ENCODE measurements around the gene CLINT1. TPM values are rescaled to one million over a fixed set of nuclear protein-coding genes. Genes with fewer than 3 reads are reported as not detected.

The CLINT1 gene
- total and polyA plus RNA-seq, 2 of the 4 experiments (the other 2 are of a cell fraction) = 144 to 146 TPM

- TF ChIP-seq RCOR1 (IDR thresholded peaks at IDR 0.05; ENCODE audit: insufficient replicate concordance, low read length) = no peak
Observed at GRCh38 chr5:157739388-157740228, 119.3 kb downstream of the CLINT1 start (continued).

- intact Hi-C loops (cut with micrococcal nuclease) = no loop called here
Observed at GRCh38 chr5:157735991-157736390, 123.0 kb downstream of the CLINT1 start.

More at GRCh38 chr5:157735991-157736390, 123.0 kb downstream of the CLINT1 start:
- no peak overlapping the region for H2AFZ ChIP-seq (replicated peaks; ENCODE audit: low read length, poor library complexity)
- H3K27me3 ChIP-seq (ENCODE audit: control insufficient read depth, insufficient read depth, low read length) = no peaks in the 10 kb centered on the region
- H3K4me3 ChIP-seq (ENCODE audit: insufficient read depth, low read depth, low read length) = no peak overlapping the region
- no peak overlapping the region for H3K4ac ChIP-seq (ENCODE audit: low read depth, low read length)
- H3K18ac ChIP-seq (ENCODE audit: low read depth, low read length) = no peak overlapping the region
- no peaks in the 10 kb centered on the region for H3K4me1 ChIP-seq (ENCODE audit: control insufficient read depth, insufficient read depth, low read length)
- H3K9me1 ChIP-seq (ENCODE audit: insufficient read depth, low read length) = no peaks in the 10 kb centered on the region
- H2BK5ac ChIP-seq (ENCODE audit: low read depth, low read length, poor library complexity, severe bottlenecking) = no peak overlapping the region
- H3K9me3 ChIP-seq (ENCODE audit: control insufficient read depth, insufficient read depth, low read length) = no peaks in the 10 kb centered on the region
- H2BK15ac ChIP-seq (ENCODE audit: low read depth, low read length) = no peak overlapping the region
- H3K4me2 ChIP-seq (ENCODE audit: low read depth, low read length) = no peak overlapping the region
- no peak overlapping the region for H2AK5ac ChIP-seq (ENCODE audit: low read depth, low read length)
- ATAC-seq (ENCODE audit: low read depth) = no peak
- no peak overlapping the region for H3K23ac ChIP-seq (ENCODE audit: low read depth, low read length)
- no peak overlapping the region for H2BK20ac ChIP-seq (ENCODE audit: low read depth, low read length)
- no peak overlapping the region for H2BK120ac ChIP-seq (ENCODE audit: low read depth, low read length)
- peaks cover 5 to 12% of the 10 kb centered on the region in 2 experiments; a peak in 2 of 4 replicates for H3K79me1 ChIP-seq (ENCODE audit: low read depth in 1 of 2, low read length in 2 of 2)
- no peak overlapping the region for H4K5ac ChIP-seq (ENCODE audit: low read depth, low read length)
- no TSS peak for BruUV-seq (replicated peaks)
- WGBS, 2 experiments (ENCODE audit: extremely low coverage in 2 of 2, insufficient read length in 1 of 2) = 100% methylated on average over 1 of the region's 6 CpGs; no CpG with 5 or more reads in 1 of the 2 experiments
- H3K14ac ChIP-seq (replicated peaks; ENCODE audit: low read depth, low read length) = no peak overlapping the region
- TF ChIP-seq RAD21 (IDR thresholded peaks at IDR 0.05; ENCODE audit: low read length) = no peak
- no peak for TF ChIP-seq USF2 (IDR thresholded peaks at IDR 0.05; ENCODE audit: low read depth, low read length)
- TF ChIP-seq POLR2A (IDR thresholded peaks at IDR 0.05; ENCODE audit: low read depth, low read length) = no peak
- no peak for TF ChIP-seq MAZ (IDR thresholded peaks at IDR 0.05; ENCODE audit: borderline replicate concordance, low read depth, low read length)
- TF ChIP-seq CEBPB (IDR thresholded peaks at IDR 0.05; ENCODE audit: low read depth, low read length) = no peak
- TF ChIP-seq RCOR1 (IDR thresholded peaks at IDR 0.05; ENCODE audit: insufficient replicate concordance, low read length) = no peak
- no peak for TF ChIP-seq MXI1 (IDR thresholded peaks at IDR 0.05; ENCODE audit: borderline replicate concordance, low read depth, low read length)
- TF ChIP-seq CHD1 (IDR thresholded peaks at IDR 0.05; ENCODE audit: low read depth, low read length) = no peak
- no peak for TF ChIP-seq CTCF (conservative IDR thresholded peaks at IDR 0.05; ENCODE audit: low read depth, low read length)
- no peak overlapping the region for H2AK9ac ChIP-seq (replicated peaks; ENCODE audit: low read depth, low read length, poor library complexity)
- H4K8ac ChIP-seq (ENCODE audit: low read depth in 2 of 2, low read length in 2 of 2) = no peak overlapping the region
- DNase-seq = no peak
- no peak overlapping the region for H3K56ac ChIP-seq (ENCODE audit: extremely low read depth, insufficient read depth, low read length)
- no peak overlapping the region for H3K9ac ChIP-seq (ENCODE audit: low read depth, low read length)
- POLR2A ChIA-PET (ENCODE audit: unreplicated experiment) = no interaction called here
- dilution Hi-C loops (cut with HindIII; ENCODE audit: low sequenced_read_pairs, unreplicated experiment) = no loop called here
- peaks cover 15% of the 10 kb centered on the region for H3K36me3 ChIP-seq (ENCODE audit: control insufficient read depth, insufficient read depth, low read length)
- no peaks in the 10 kb centered on the region for H4K20me1 ChIP-seq (ENCODE audit: insufficient read depth, low read length)
- H3K27ac ChIP-seq (ENCODE audit: insufficient read depth, low read length) = no peak overlapping the region
- in situ Hi-C loops (cut with MboI; ENCODE audit: low sequenced_read_pairs) = loop anchor here (10.0 kb wide), 1 partner anchor 411 kb away; no protein-coding TSS in a partner anchor
- no peak overlapping the region for H4K91ac ChIP-seq (ENCODE audit: insufficient read depth, low read depth, low read length)
- CTCF ChIA-PET = no interaction called here

Measured in IMR-90 (cell line).